Gastrocnemius medialis (tissue), 4 donors: ENCODE measurements around the gene CAVIN1.

ENCODE experiments used
- POLR2A ChIP-seq, 2 donors: fragments of 450-650 bp; IDR thresholded peaks; one replicate each; pipeline ENCODE4 v1.6.1; 2017; ENCODE audit warnings: antibody characterized with exemption in 2 of 2, mild to moderate bottlenecking in 2 of 2, moderate library complexity in 2 of 2
- TF ChIP-seq, protein P1 (sequence below), 5 experiments: fragments of 450-650 bp in 3 of 5; fragments of 200-600 bp in 2 of 5; sonication (generic) in 2 of 5; IDR thresholded peaks in 4 of 5; conservative IDR thresholded peaks in 1 of 5; 1 replicate in 4 of 5; 2 replicates in 1 of 5; pipeline ENCODE4 v1.5.1; 2016 to 2019; ENCODE audit warnings: antibody characterized with exemption in 5 of 5, mild to moderate bottlenecking in 3 of 5, moderate library complexity in 3 of 5

DNA sequence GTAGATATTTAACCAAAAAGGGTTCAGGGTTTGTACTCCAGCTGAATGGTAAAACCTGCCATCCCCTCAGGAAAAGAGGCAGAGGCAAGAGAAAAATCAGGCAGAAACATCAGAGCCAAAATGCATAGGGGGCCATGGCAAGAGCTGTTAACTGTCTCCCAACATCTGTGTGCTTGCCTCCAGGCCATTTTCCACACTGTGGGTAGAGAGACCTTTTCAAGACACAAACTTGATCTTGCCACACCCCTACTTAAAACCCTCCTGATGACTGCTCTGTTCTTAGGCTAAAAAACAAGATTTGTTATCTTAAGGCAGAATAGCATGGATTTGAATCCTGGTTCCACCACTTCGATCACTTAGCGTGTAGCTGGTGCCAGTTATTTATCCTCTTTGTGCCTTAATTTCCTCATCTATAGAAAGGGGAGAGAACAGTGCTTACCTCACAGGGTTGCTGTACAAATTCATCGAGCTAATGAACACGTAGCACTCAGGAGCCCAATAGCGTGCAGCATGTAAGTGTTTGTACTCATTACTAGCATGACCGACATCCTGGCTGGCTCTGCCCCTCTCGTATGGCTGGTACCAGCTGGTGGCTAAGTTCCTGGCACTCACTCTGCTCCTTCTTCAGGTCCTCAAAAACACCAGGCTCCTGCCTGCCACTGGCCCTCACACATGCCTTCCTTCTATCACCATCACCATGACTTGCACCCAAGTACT lies 60.7 kb downstream of the CAVIN1 start:
- TF ChIP-seq, protein P1, sequence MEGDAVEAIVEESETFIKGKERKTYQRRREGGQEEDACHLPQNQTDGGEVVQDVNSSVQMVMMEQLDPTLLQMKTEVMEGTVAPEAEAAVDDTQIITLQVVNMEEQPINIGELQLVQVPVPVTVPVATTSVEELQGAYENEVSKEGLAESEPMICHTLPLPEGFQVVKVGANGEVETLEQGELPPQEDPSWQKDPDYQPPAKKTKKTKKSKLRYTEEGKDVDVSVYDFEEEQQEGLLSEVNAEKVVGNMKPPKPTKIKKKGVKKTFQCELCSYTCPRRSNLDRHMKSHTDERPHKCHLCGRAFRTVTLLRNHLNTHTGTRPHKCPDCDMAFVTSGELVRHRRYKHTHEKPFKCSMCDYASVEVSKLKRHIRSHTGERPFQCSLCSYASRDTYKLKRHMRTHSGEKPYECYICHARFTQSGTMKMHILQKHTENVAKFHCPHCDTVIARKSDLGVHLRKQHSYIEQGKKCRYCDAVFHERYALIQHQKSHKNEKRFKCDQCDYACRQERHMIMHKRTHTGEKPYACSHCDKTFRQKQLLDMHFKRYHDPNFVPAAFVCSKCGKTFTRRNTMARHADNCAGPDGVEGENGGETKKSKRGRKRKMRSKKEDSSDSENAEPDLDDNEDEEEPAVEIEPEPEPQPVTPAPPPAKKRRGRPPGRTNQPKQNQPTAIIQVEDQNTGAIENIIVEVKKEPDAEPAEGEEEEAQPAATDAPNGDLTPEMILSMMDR (IDR thresholded peaks at IDR 0.05 in 4 of 5, conservative IDR thresholded peaks at IDR 0.05 in 1 of 5), result no peak
- TF ChIP-seq POLR2A (IDR thresholded peaks at IDR 0.05), result no peak
